Keratinocyte (primary cell): ENCODE data around the gene AP1S3.

Experiments used
- EZH2 ChIP-seq: IDR thresholded peaks from one replicate; pipeline ENCODE4 v1.6.1; 2012; ENCODE audit warnings: inconsistent platforms, mild to moderate bottlenecking, low read length, moderate library complexity
- TF ChIP-seq, protein P1 (sequence below), 3 experiments: IDR thresholded peaks in 1 of 3; conservative IDR thresholded peaks in 1 of 3; optimal IDR thresholded peaks in 1 of 3; 2 replicates in 2 of 3; 3 replicates in 1 of 3; pipeline versions ENCODE3 to v1.5.1; 2011; ENCODE audit warnings: low read length in 3 of 3, mild to moderate bottlenecking in 3 of 3, moderate library complexity in 2 of 3, control low read depth in 1 of 3, inconsistent platforms in 1 of 3; ENCODE audit not compliant: insufficient read depth in 2 of 3; ENCODE audit errors: extremely low read depth in 1 of 3

DNA sequence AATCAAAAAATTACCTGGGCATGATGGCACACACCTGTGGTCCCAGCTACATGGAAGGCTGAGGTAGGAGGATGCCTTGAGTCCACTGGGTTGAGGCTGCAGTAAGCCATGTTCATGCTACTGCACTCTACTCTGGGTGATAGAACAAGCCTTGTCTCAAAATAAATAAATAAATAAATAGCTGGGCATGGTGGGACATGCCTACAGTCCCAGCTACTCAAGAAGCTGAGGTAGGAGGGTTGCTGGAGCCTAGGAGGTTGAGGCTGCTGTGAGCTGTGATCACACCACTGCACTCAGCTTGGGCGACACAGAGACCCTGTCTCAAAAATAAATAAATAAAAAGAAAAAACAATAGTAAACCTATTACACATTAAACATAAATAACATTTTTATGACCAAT lies 3.0 kb downstream of the AP1S3 start:
- TF ChIP-seq, protein P1, sequence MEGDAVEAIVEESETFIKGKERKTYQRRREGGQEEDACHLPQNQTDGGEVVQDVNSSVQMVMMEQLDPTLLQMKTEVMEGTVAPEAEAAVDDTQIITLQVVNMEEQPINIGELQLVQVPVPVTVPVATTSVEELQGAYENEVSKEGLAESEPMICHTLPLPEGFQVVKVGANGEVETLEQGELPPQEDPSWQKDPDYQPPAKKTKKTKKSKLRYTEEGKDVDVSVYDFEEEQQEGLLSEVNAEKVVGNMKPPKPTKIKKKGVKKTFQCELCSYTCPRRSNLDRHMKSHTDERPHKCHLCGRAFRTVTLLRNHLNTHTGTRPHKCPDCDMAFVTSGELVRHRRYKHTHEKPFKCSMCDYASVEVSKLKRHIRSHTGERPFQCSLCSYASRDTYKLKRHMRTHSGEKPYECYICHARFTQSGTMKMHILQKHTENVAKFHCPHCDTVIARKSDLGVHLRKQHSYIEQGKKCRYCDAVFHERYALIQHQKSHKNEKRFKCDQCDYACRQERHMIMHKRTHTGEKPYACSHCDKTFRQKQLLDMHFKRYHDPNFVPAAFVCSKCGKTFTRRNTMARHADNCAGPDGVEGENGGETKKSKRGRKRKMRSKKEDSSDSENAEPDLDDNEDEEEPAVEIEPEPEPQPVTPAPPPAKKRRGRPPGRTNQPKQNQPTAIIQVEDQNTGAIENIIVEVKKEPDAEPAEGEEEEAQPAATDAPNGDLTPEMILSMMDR (optimal IDR thresholded peaks at IDR 0.05 in 1 of 3, IDR thresholded peaks at IDR 0.05 in 1 of 3, conservative IDR thresholded peaks at IDR 0.05 in 1 of 3; ENCODE audit: extremely low read depth in 1 of 3, insufficient read depth in 2 of 3, low read length in 3 of 3) = no peak
- TF ChIP-seq EZH2 = no peak
